Endothelial cell of umbilical vein (primary cell): ENCODE results near the gene ADI1.

Source experiments
- EZH2 ChIP-seq: IDR thresholded peaks from 2 replicates; pipeline ENCODE4 v1.6.1; 2012; ENCODE audit warnings: borderline replicate concordance, low read depth, mild to moderate bottlenecking, moderate library complexity, low read length, inconsistent platforms; ENCODE audit not compliant: severe bottlenecking
- MYC ChIP-seq: IDR thresholded peaks from one replicate; pipeline ENCODE4 v1.6.1; 2011; ENCODE audit warnings: mild to moderate bottlenecking, low read depth, low read length
- POLR2A ChIP-seq: IDR thresholded peaks from 2 replicates; pipeline ENCODE4 v1.6.1; 2012; ENCODE audit warnings: low read depth, mild to moderate bottlenecking, control low read depth, low read length
- POLR2AphosphoS5 ChIP-seq: IDR thresholded peaks from 2 replicates; pipeline ENCODE4 v1.6.1; 2012; ENCODE audit warnings: low read depth, mild to moderate bottlenecking, control low read depth, low read length, moderate library complexity; ENCODE audit not compliant: insufficient read depth
- TF ChIP-seq, protein P1 (sequence below), 2 donors: IDR thresholded peaks; 1 replicate in 1 of 2; 2 replicates in 1 of 2; pipeline ENCODE4 v1.5.1; 2011; ENCODE audit warnings: low read length in 2 of 2, mild to moderate bottlenecking in 2 of 2, moderate library complexity in 2 of 2, control low read depth in 1 of 2, inconsistent platforms in 1 of 2, low read depth in 1 of 2; ENCODE audit not compliant: insufficient read depth in 1 of 2; ENCODE audit errors: extremely low read depth in 1 of 2

DNA sequence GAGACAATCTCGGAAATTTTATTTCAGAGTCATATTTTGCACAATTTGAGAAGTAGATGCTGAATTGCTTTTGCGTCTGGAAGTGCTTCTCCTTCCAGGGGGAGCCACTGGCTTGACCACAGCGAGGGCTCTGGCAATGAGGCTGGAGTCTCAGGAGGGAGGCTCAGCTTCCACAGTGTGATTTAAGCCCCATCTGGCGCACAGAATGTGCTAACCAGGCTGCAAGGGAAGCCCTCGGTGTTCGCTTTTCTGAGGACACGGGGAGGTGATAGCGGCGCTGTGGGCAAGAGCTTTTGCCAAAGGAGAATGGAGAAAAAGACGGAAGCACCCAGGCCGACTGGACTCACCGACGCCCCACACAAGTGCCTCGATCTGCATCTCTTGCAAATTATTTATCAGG, 52.4 kb downstream of the ADI1 start:
- TF ChIP-seq, protein P1, sequence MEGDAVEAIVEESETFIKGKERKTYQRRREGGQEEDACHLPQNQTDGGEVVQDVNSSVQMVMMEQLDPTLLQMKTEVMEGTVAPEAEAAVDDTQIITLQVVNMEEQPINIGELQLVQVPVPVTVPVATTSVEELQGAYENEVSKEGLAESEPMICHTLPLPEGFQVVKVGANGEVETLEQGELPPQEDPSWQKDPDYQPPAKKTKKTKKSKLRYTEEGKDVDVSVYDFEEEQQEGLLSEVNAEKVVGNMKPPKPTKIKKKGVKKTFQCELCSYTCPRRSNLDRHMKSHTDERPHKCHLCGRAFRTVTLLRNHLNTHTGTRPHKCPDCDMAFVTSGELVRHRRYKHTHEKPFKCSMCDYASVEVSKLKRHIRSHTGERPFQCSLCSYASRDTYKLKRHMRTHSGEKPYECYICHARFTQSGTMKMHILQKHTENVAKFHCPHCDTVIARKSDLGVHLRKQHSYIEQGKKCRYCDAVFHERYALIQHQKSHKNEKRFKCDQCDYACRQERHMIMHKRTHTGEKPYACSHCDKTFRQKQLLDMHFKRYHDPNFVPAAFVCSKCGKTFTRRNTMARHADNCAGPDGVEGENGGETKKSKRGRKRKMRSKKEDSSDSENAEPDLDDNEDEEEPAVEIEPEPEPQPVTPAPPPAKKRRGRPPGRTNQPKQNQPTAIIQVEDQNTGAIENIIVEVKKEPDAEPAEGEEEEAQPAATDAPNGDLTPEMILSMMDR (IDR thresholded peaks at IDR 0.05; ENCODE audit: extremely low read depth in 1 of 2, insufficient read depth in 1 of 2, low read depth in 1 of 2, low read length in 2 of 2) = no peak
- TF ChIP-seq EZH2 (no peak), MYC (no peak), POLR2AphosphoS5 (no peak), POLR2A (no peak)
